ENCODE data around the gene NKX2-2.

NKX2-2 gene

GRCh38 chr20:21521596-21522480 is 8.0 kb upstream of the NKX2-2 start:
- no peak for DNase-seq

- DNase-seq = no peak
Measured at GRCh38 chr20:21520702-21521595, 7.1 kb upstream of the NKX2-2 start.

GRCh38 chr20:21519136-21519584 is 5.3 kb upstream of the NKX2-2 start:
- DNase-seq = no peak

GRCh38 chr20:21518292-21518991 is 4.6 kb upstream of the NKX2-2 start:
- DNase-seq = no peak

GRCh38 chr20:21517566-21518277 is 3.9 kb upstream of the NKX2-2 start:
- no peak for DNase-seq

GRCh38 chr20:21516861-21517565 is 3.1 kb upstream of the NKX2-2 start:
- DNase-seq = no peak

- no peak for DNase-seq
Measured at GRCh38 chr20:21516180-21516567, 2.3 kb upstream of the NKX2-2 start.

- DNase-seq = no peak
Measured at GRCh38 chr20:21515300-21516179, 1.7 kb upstream of the NKX2-2 start.

GRCh38 chr20:21514553-21515251 is 838 bp upstream of the NKX2-2 start:
- no peak for DNase-seq

GRCh38 chr20:21513181-21513663 is 642 bp downstream of the NKX2-2 start:
- no peak for DNase-seq

- DNase-seq = no peak
Measured at GRCh38 chr20:21512634-21513180, 1.2 kb downstream of the NKX2-2 start.

- DNase-seq = no peak
Measured at GRCh38 chr20:21511850-21512633, 1.8 kb downstream of the NKX2-2 start.

- DNase-seq = no peak
Measured at GRCh38 chr20:21511485-21511849, 2.4 kb downstream of the NKX2-2 start.

- DNase-seq = no peak
Measured at GRCh38 chr20:21510414-21511384, 3.2 kb downstream of the NKX2-2 start.

- DNase-seq = no peak
Measured at GRCh38 chr20:21509597-21510371, 4.1 kb downstream of the NKX2-2 start.

GRCh38 chr20:21509079-21509596 is 4.7 kb downstream of the NKX2-2 start:
- no peak for DNase-seq

Measured in activated CD8-positive, alpha-beta memory T cell treated with anti-CD3 and anti-CD28 coated beads, Interleukin-2, amount 50 U/mL, for 4 hours (primary cell).